K562 (cell line): ENCODE measurements around the gene SPTY2D1. TPM values are rescaled to one million over a fixed set of nuclear protein-coding genes. Genes with fewer than 3 reads are reported as not detected.

Source experiments
- ATAC-seq: fragments of 200-7000 bp; cut with Tn5 transposase; 3 replicates; pipeline ENCODE4 v1.9.1; 2020; ENCODE audit warnings: moderate library complexity
- BruUV-seq: library from RNA; stranded (reverse); fragments of 400-500 nt; replicated peaks from 2 replicates; lab custom pipeline; 2021; lab: Mats Ljungman, UMichigan
- CTCF ChIA-PET: fragments of 300-600 bp; formaldehyde crosslinking; extraction: SDS; loops from one replicate; lab custom pipeline; 2021; ENCODE audit warnings: low intra/inter-chr PET ratio; lab: Yijun Ruan, JAX
- POLR2A ChIA-PET: fragments of 300-600, 350-650 bp; sonication (Branson Sonifier 250); formaldehyde crosslinking; extraction: SDS; loops from one replicate; lab custom pipeline; 2021; ENCODE audit warnings: antibody characterized with exemption, inconsistent platforms; lab: Yijun Ruan, JAX
- DNase-seq, 4 experiments: peaks; one replicate each; pipeline versions ENCODE4 v3.0.0 to v3.0.0-alpha.2; 2011 to 2018; ENCODE audit warnings: low spot score in 3 of 4, mixed read lengths in 3 of 4; ENCODE audit errors: extremely low read depth in 1 of 4
- FAIRE-seq: peaks from 2 replicates; lab custom pipeline; 2011; peaks lifted over from hg19 to GRCh38; lab: Jason Lieb, UNC
- H2AFZ ChIP-seq: 2 replicates; pipeline ENCODE4 v1.6.0; 2011; ENCODE audit warnings: low read depth, low read length, control low read depth, inconsistent platforms
- H3K27ac ChIP-seq: fragments of 200-600 bp; 3 replicates; pipeline ENCODE4 v1.8.0; 2011; ENCODE audit warnings: low read depth, mild to moderate bottlenecking, control low read depth, inconsistent platforms, low read length, moderate library complexity, mixed read lengths; ENCODE audit errors: extremely low read depth
- H3K27me3 ChIP-seq, 2 experiments: fragments of 300-600 bp in 1 of 2; 2 replicates in 1 of 2; 3 replicates in 1 of 2; pipeline versions ENCODE4 v1.6.0 to v1.8.0; 2011; ENCODE audit warnings: inconsistent platforms in 2 of 2, low read length in 2 of 2, mild to moderate bottlenecking in 1 of 2, mixed read lengths in 1 of 2, moderate library complexity in 1 of 2; ENCODE audit not compliant: control insufficient read depth in 2 of 2, insufficient read depth in 2 of 2
- H3K36me3 ChIP-seq: fragments of 300-600 bp; 3 replicates; pipeline ENCODE4 v1.8.0; 2011; ENCODE audit warnings: mild to moderate bottlenecking, low read length, inconsistent platforms; ENCODE audit not compliant: control insufficient read depth, insufficient read depth
- H3K4me1 ChIP-seq, 2 experiments: fragments of 200-600 bp in 1 of 2; replicated peaks in 1 of 2; 2 replicates in 1 of 2; 3 replicates in 1 of 2; pipeline versions ENCODE4 v1.5.1 to v1.8.0; 2011; ENCODE audit warnings: inconsistent platforms in 2 of 2, low read length in 2 of 2, mild to moderate bottlenecking in 1 of 2, mixed read lengths in 1 of 2, moderate library complexity in 1 of 2; ENCODE audit not compliant: control insufficient read depth in 2 of 2, insufficient read depth in 2 of 2
- H3K4me2 ChIP-seq: 2 replicates; pipeline ENCODE4 v1.6.1; 2011; ENCODE audit warnings: low read length, control low read depth, inconsistent platforms, mixed read lengths; ENCODE audit not compliant: insufficient read depth
- H3K4me3 ChIP-seq: fragments of 200-600 bp; sonication (generic), shearing (Covaris generic); 2 replicates; pipeline ENCODE4 v1.5.1; 2016; ENCODE audit warnings: control low read depth, inconsistent platforms
- H3K79me2 ChIP-seq: fragments of 200-600 bp; 3 replicates; pipeline ENCODE4 v1.8.0; 2011; ENCODE audit warnings: low read length, inconsistent platforms; ENCODE audit not compliant: control insufficient read depth, insufficient read depth
- H3K9ac ChIP-seq, 2 experiments: 2 replicates each; pipeline versions ENCODE4 v1.6.0 to v1.6.1; 2011; ENCODE audit warnings: low read depth in 2 of 2, low read length in 2 of 2, control low read depth in 1 of 2, inconsistent platforms in 1 of 2, mild to moderate bottlenecking in 1 of 2, mixed read lengths in 1 of 2; ENCODE audit not compliant: insufficient read depth in 1 of 2
- H3K9me1 ChIP-seq: one replicate; pipeline ENCODE4 v1.6.0; 2011; ENCODE audit warnings: inconsistent platforms, mild to moderate bottlenecking, low read length, moderate library complexity; ENCODE audit not compliant: control insufficient read depth, insufficient read depth
- H3K9me3 ChIP-seq: replicated peaks from 2 replicates; pipeline ENCODE4 v1.5.1; 2011; ENCODE audit warnings: low read depth, low read length, inconsistent platforms; ENCODE audit not compliant: control insufficient read depth, insufficient read depth
- H4K20me1 ChIP-seq: replicated peaks from 2 replicates; pipeline ENCODE4 v1.6.1; 2011; ENCODE audit warnings: low read length, inconsistent platforms, mixed read lengths; ENCODE audit not compliant: control insufficient read depth, insufficient read depth
- MEIS2 ChIP-seq: fragments of 450-650 bp; IDR thresholded peaks from 2 replicates; pipeline ENCODE4 v1.6.1; 2014; ENCODE audit warnings: mild to moderate bottlenecking; ENCODE audit not compliant: partially characterized antibody
- NFIC ChIP-seq: fragments of 450-650 bp; IDR thresholded peaks from 2 replicates; pipeline ENCODE4 v1.6.1; 2017; ENCODE audit warnings: mild to moderate bottlenecking, inconsistent platforms
- NR4A1 ChIP-seq, 2 experiments: fragments of 250-450 bp in 1 of 2; fragments of 450-650 bp in 1 of 2; sonication (Bioruptor Pico) in 1 of 2; IDR thresholded peaks; 2 replicates each; pipeline versions ENCODE4 v1.4.0 to v1.6.1; 2016 to 2020; ENCODE audit warnings: mild to moderate bottlenecking in 2 of 2, missing compliant biosample characterization in 1 of 2, missing genetic modification characterization in 1 of 2, moderate library complexity in 1 of 2
- PBX2 ChIP-seq, 2 experiments: IDR thresholded peaks in 1 of 2; conservative IDR thresholded peaks in 1 of 2; 2 replicates each; pipeline ENCODE4 v1.6.1; 2016; ENCODE audit warnings: low read depth in 2 of 2, mild to moderate bottlenecking in 1 of 2, missing compliant biosample characterization in 1 of 2, missing genetic modification characterization in 1 of 2, moderate library complexity in 1 of 2
- PKNOX1 ChIP-seq: fragments of 450-650 bp; IDR thresholded peaks from 2 replicates; pipeline ENCODE4 v1.6.1; 2016
- WGBS: fragments of 100-300 bp; shearing (Covaris generic); methylation state at CpG from one replicate; pipeline ENCODE4 v1.1.6; 2016; ENCODE audit warnings: low coverage, mixed read lengths; ENCODE audit not compliant: insufficient coverage; ENCODE audit errors: missing lambda C conversion rate; 5-methylcytosine and 5-hydroxymethylcytosine counted together
- in situ Hi-C: fragments of 300-500 bp; cut with MboI; formaldehyde crosslinking; loops from 4 replicates; pipeline ENCODE4 v1.15.0; 2018; ENCODE audit warnings: inconsistent platforms, mixed read lengths
- intact Hi-C: fragments of 100-400 bp; cut with micrococcal nuclease; formaldehyde crosslinking; loops from 2 replicates; pipeline ENCODE4 v1.14.2; 2022
- polyA plus RNA-seq, 8 experiments: library from polyadenylated mRNA; depleted of rRNA in 4 of 8; stranded (reverse) in 5 of 8; unstranded in 3 of 8; fragments of >200 nt; fragmentation: Nextera tagmentation in 2 of 8; fragmentation: Illumina TruSeq in 1 of 8; extraction: Ambion mirVana in 2 of 8; extraction: Trizol in 1 of 8; gene quantifications; 2 replicates each; pipeline versions ENCODE4 v1.2.1 to v1.2.3, GENCODE V29; 2011 to 2014; ENCODE audit warnings: inconsistent platforms in 1 of 8, missing spikeins in 1 of 8
- total RNA-seq, 7 experiments: library from RNA; depleted of rRNA in 6 of 7; stranded (reverse); fragments of >200 nt in 6 of 7; fragmentation: Illumina TruSeq in 2 of 7; extraction: Trizol in 2 of 7; gene quantifications; 2 replicates each; pipeline versions ENCODE4 v1.2.1 to v1.2.3, GENCODE V29; 2011 to 2021; ENCODE audit warnings: low replicate concordance in 1 of 7

Gene SPTY2D1
- total and polyA plus RNA-seq, 9 of the 15 experiments (the other 6 are each of a cell fraction or from before 2014, with no cell fraction given) = 3.2 to 32.1 (median 12.9) TPM

GRCh38 chr11:18608376-18608775 lies 25.8 kb downstream of the SPTY2D1 start:
- H3K4me2 ChIP-seq = no peak overlapping the region
- TF ChIP-seq PBX2 (CRISPR knock-in tag; IDR thresholded peaks at IDR 0.05; ENCODE audit: low read depth) (no peak), PBX2 (tag; conservative IDR thresholded peaks at IDR 0.05; ENCODE audit: low read depth) (peak; percentile 84), PKNOX1 (peak; percentile 84), MEIS2 (peak; percentile 81), NFIC (peak; percentile 88), NR4A1 (CRISPR knock-in tag; IDR thresholded peaks at IDR 0.05) (no peak), NR4A1 (tag; IDR thresholded peaks at IDR 0.05) (no peak)
- no peaks in the 10 kb centered on the region for H3K27me3 ChIP-seq
- BruUV-seq = no TSS peak
- 37% methylated on average over 3 of the region's 3 CpGs for WGBS
- no peak overlapping the region for H3K4me3 ChIP-seq
- H2AFZ ChIP-seq = no peak overlapping the region
- no peaks in the 10 kb centered on the region for H3K79me2 ChIP-seq
- in situ Hi-C loops = no loop called here
- H3K36me3 ChIP-seq = peaks cover 63% of the 10 kb centered on the region
- FAIRE-seq = peak; percentile 60
- no peaks in the 10 kb centered on the region for H3K9me3 ChIP-seq
- H3K9ac ChIP-seq = no peak overlapping the region
- peak; percentile 66 for ATAC-seq
- intact Hi-C loops = no loop called here
- ChIA-PET CTCF (no interaction called here), POLR2A (no interaction called here)
- H3K27ac ChIP-seq = peak overlapping the region; percentile 53; the same call in 1 of the 3 replicates
- H4K20me1 ChIP-seq = no peaks in the 10 kb centered on the region
- H3K9me1 ChIP-seq = no peaks in the 10 kb centered on the region
- peak in 2 of 4 experiments; percentile 35 to 62 for DNase-seq
- H3K4me1 ChIP-seq = peaks cover 0 to 6% of the 10 kb centered on the region in 2 experiments; a peak in 2 of 5 replicates
